Measurements from ENCODE around the gene INSL3.
A peak's percentile ranks its signal among the peaks of the same experiment; 100 is the strongest.

Gene INSL3

DNA sequence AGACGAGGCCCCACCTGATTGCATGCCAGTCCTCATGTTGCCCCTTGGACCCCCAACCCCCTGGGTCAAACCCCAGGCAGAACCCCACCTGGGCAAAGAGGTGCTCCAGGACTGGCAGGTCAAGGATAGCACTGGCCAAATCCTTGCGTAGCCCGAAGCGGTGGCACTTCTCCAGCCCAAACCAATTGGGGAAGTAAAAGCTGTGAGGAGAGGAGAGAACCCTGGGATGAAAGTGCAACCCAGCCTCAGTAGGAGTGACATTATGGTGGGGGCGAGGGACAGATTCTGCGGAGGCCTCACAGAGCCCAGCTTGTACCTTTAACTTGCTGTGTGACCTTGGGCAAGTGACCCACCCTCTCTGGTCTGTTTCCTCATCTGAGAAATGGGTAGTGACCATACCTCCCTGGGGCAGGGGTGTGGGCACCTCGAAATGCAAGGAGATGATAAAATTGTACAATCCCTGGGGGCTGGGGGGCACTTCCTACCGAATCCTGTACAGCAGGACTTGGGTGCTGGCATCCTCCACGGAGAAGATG, 22.0 kb upstream of the INSL3 start:
- H3K4me3 ChIP-seq (ENCODE audit: low read depth, low read length) = no peak overlapping the region
- TF ChIP-seq CTCF (conservative IDR thresholded peaks at IDR 0.05; ENCODE audit: low read depth, low read length) = no peak
- no peak for DNase-seq (ENCODE audit: low read depth)

- no peak for TF ChIP-seq CTCF (conservative IDR thresholded peaks at IDR 0.05; ENCODE audit: low read depth, low read length)
- peak overlapping the region; percentile 54 for H3K4me3 ChIP-seq (ENCODE audit: low read depth, low read length)
- no peak for DNase-seq (ENCODE audit: low read depth)
Measured at GRCh38 chr19:17842663-17843291, 21.5 kb upstream of the INSL3 start.

DNA sequence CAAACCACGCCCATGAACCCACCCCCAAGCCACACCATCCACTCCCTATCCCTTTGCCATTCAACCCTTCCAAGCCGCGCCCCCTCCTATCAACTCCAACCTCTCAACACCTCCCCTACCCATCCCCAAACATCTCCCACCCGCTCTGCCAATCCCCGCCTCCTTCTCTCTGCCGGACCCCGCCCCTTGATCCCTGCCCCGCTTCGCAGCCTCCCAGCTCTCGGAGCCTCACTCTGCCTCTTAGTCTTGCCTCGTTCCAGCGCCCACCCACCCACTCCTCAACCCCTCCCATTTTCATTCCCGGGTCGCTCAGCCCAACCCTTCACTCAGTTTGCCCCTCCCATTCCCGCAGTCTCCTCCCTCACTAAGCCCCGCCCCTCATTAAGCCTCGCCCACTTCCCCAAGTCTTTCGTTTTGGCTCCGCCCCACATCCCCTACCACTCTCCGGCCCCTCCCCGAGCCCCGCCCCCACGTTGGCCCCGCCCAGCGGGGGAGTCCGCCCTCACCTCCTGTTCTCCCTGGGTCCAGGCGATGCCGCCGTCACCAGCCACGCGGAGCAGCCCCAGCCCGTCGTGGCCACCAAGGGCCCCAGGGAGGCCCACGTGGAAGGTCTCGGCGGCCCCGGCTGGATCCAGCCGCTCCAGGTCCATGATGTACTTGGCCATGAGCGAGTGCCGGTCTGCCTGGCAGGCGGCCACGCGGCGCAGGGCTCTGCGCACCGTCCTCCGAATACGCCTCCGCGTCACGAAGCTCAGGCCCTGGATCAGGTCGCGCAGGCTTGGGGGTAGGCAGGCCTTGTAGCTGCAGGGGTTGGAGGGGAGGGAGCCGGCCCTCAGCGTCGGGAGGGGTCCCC, 20.7 kb upstream of the INSL3 start:
- peak; percentile 92 for DNase-seq (ENCODE audit: low read depth)
- peak overlapping the region; percentile 54 for H3K4me3 ChIP-seq (ENCODE audit: low read depth, low read length)
- no peak for TF ChIP-seq CTCF (conservative IDR thresholded peaks at IDR 0.05; ENCODE audit: low read depth, low read length)

DNA sequence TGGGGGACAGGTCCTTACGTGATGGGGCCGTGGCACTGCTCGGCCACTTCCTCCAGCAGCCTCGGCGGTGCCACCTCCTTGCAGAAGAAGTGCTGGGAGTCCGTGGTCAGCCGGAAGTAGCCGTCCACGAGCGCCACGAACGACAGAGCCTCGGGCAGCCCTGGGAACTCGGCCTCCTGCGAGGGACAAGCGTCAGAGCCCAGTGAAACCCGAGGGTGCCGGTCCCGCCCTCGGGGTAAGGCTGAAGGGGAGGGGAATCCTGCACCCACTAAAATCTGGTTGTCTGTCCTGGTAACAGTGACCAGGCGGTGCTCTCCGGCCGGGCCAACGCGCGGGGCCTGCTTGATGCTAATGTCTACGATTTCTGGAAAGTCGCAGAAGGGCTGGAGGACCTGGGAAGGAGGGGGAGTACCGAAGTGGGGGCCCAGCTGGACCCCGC, 20.1 kb upstream of the INSL3 start:
- TF ChIP-seq CTCF (conservative IDR thresholded peaks at IDR 0.05; ENCODE audit: low read depth, low read length) = no peak
- peak overlapping the region; percentile 44 for H3K4me3 ChIP-seq (ENCODE audit: low read depth, low read length)
- no peak for DNase-seq (ENCODE audit: low read depth)

- DNase-seq (ENCODE audit: low read depth) = no peak
- H3K4me3 ChIP-seq (ENCODE audit: low read depth, low read length) = no peak overlapping the region
- no peak for TF ChIP-seq CTCF (conservative IDR thresholded peaks at IDR 0.05; ENCODE audit: low read depth, low read length)
Measured at GRCh38 chr19:17840019-17840418, 18.7 kb upstream of the INSL3 start.

DNA sequence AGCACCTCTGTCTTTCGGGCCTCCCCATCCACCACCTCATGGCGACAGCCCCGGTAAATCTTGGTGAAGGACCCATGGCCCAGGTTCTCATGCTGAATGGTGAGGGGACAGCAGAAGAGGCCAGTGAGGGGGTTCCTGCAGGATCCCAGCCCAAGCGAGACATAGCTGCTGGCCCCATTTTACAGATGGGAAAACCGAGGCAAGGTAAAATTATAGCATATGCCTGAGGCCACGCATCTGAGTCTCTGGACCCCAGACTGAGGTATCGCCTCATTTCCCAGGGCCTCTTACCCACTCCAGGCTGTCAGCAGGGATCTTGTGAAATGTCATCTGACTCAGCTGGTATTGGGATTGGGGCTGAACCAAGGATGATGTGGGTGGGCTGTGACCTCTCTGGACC, 16.7 kb upstream of the INSL3 start:
- H3K4me3 ChIP-seq (ENCODE audit: low read depth, low read length) = no peak overlapping the region
- no peak for TF ChIP-seq CTCF (conservative IDR thresholded peaks at IDR 0.05; ENCODE audit: low read depth, low read length)
- DNase-seq (ENCODE audit: low read depth) = no peak

Data from choroid plexus epithelial cell (primary cell).